UCSD-AML1 (cell line): ENCODE results near the gene USP36.
A peak's percentile ranks its signal among the peaks of the same experiment; 100 is the strongest.
"Not testable (repeated sequence)": the region's sequence is repeated elsewhere in the genome, so short reads cannot be mapped to it uniquely, and the experiment has no call there.

Experiments
- DNase-seq: peaks from one replicate; lab custom pipeline; 2025; ENCODE audit not compliant: unreplicated experiment; lab: John Stamatoyannopoulos, UW

The USP36 gene

DNA sequence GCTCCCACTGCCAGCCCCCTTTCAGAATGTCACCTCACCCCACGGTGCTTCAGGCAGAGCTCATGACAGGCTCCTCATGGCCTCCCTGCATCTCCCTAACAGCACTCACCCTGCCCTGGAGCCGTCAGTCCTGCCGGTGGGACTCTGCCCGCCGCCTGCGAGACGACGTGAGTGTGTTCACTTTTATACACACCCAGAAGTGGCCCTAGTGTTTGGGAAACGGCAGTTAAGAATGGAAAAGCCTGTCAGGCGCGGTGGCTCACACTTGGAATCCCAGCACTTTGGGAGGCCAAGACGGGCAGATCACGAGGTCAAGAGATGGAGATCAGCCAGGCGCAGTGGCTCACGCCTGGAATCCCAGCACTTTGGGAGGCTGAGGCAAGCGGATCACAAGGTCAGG, 46.2 kb downstream of the USP36 start:
- no peak for DNase-seq

DNA sequence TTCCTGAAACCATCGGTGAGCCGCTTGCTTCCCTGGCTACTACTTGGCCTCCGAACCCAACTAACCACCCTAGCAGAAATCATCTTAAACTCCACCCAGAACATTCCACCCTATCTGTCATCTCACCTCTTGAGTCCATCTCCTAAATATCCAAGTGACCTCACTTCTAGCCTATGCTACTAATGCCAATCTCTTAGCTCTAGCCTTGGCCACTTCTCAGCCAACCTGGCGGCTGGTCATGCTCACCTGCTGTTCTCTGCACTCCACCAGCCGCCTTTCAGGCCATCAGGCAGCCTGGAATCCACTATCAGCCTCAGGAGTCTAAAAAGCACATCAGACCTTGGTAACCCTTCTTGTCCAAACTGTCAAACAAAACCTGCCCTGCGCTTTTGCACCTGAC, 46.6 kb downstream of the USP36 start:
- no peak for DNase-seq

DNA sequence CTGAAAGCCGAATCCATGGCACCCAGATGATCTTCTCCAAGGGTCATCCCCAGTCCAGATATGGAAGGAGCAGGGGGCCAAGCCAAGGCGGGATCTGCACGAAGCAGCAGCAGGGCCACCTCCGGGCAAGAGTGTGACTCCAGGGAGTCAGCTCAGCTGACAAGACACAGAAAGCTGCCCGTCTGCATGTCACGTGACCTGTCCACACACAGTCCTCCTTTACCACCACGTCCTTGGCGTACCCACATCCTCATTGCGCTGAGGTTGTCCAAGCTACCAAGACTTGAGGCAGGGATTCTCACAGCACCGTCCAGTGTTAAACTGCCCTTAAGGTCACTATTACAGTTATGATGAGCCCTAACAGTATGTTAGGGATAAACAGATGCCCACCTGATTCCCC, 47.2 kb downstream of the USP36 start:
- no peak for DNase-seq

DNA sequence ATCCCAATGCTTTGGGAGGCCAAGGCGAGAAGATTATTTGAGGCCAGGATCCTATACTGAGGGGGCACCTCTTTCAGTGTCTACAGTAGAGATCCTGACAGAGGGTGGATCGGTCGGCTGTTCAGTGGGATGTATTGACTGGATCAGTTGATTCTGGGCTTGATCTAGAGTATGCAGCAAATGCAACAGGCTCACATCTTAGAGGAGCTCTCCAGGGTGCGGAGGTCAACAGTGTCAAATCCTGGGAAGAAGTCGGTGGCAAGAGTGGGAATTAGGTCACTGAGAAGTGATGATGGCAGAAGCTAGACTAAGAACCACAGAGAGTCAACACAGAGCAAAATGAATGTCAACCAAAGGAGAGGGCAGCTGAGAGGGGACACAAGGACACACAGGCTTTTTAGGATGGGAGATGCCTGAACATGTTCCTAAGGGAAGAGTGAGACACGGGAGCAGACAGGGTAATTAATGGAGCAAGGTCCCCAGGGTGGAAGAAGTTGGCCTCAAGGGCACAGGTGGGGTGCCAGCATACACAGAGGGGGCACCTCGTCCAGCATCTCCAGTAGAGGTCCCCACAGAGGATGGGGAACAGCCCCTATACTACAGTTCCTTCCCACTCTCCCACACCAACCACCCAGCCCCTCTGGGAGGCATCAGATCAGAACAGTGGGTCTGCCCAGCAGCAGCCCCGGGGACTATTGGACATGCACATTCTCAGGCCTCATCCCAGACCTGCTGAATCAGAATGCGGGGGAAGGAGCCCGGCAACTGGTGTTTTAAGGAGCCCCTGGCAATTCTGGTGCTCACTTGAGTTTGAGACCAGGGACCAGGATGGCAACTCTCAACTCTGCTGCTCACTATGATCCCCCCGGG, 48.5 kb downstream of the USP36 start:
- DNase-seq = no peak

DNA sequence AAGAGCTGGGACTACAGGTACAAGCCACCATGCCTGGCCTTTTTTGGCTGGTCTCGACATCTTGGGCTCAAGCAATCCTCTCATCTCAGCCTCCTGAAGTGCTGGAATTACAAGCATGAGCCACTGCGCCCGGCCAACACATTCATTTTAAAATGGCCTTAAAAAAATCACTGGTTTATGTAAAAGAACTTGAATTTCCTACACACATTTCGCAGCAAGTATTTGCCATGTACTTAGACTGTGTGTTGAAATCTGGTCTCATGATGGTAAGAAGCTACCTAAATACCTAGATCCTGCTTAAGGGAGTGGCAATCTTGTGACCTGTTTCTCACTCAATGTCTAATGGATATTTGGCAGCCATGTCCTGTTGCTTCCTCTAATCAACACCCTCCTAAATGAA, 50.1 kb downstream of the USP36 start:
- DNase-seq = no peak

DNA sequence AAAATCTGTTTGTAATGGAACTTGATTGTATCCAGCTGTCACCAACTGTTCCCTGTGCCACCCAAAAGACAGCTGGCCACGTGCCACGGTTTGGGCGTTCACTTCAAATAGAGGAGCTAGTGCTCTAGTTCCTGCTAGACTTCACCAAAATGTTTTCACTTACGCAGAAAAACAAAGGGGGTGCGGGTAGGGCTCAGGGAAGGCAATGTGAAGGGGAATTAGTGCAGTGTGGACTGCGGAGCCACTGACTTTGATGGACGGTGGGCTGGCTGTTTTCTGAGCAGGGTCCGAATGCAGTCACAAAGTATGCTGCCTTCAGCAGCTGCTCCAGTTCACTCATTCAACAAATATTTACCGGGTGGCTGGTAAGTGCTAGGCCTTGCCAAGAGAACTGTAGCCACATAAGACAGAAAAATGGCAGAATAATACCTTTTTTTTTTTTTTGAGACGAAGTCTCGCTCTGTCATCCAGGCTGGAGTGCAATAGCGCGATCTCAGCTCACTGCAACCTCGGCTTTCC, 50.9 kb downstream of the USP36 start:
- DNase-seq = no peak

DNA sequence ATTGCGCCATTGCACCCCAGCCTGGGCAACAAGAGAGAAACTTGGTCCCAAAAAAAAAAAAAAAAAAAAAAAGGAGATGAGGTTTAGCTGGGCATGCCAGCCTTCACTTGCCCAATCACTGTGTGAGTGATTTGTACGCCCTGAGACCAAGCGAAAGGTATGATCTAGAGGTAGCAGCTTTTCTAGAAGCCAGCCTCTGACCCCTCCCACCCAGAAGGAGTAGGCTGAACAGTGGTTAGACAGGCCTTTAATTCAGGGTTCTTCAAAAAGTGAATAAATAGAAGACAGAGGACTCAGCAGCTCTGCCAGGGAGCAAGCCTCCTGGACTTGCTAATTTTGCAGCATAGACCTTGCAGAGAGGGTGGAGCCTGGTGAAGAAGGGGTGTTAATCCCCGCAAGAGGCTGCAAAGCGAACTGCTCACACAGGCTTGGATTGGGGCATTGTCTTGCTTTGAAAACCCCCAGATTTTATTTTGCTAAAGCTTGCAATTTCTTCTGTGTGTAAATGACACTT, 51.4 kb downstream of the USP36 start:
- DNase-seq = no peak

DNA sequence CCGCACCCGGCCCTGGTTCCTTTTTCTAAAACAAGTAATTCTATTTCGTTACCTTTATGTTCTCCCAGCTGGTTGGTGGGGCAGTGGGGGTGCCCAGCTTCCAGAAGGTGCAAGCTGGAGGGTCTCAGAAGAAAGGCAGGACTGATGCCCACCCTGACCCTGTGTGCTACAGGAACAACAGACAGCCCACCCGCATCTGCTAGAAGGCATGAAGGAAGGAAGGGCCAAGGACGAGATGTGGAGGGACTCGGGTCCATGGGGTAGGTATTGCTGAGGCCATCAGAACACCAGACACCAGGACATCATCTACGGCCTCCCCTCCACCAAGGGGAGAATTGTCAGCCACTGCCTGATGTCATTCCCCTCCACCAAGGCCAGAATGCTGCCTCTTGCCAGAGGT, 52.2 kb downstream of the USP36 start:
- DNase-seq = no peak

DNA sequence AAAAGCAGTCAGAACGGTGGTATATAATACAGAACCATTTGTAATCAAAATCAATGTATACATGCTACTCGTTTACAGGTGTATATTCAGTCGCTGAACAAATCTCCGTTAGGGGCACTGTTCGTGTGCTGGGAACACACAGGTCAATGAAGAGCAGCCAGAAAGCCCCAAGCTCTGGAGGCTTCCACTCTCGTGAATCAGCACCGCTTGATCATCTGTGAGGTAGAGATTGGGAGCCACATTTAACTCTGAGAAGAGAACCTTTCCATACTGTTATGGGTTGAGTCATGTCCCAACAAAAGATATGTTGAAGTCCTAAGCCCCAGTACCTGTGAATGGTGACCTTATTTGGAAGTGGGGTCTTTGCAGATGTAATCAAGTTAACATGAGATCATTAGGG, 53.2 kb downstream of the USP36 start:
- no peak for DNase-seq

DNA sequence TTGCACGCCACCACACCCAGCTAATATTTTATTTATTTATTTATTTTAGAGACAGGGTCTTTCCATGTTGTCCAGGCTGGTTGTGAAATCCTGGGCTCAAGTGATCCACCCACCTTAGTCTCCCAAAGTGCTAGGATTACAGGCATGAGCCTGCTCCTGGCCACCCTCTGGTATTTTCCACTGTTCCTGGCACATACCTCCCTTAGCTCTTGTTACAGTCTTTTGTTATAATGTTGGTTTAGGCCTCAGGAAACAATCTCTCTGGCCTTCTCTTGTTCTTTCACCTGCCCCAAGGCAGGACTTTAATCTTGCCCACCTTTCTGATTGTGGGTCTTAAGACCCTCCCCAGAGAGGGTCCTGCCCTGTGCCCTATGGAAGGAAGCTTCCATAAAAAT, 55.0 kb downstream of the USP36 start:
- no peak for DNase-seq

DNA sequence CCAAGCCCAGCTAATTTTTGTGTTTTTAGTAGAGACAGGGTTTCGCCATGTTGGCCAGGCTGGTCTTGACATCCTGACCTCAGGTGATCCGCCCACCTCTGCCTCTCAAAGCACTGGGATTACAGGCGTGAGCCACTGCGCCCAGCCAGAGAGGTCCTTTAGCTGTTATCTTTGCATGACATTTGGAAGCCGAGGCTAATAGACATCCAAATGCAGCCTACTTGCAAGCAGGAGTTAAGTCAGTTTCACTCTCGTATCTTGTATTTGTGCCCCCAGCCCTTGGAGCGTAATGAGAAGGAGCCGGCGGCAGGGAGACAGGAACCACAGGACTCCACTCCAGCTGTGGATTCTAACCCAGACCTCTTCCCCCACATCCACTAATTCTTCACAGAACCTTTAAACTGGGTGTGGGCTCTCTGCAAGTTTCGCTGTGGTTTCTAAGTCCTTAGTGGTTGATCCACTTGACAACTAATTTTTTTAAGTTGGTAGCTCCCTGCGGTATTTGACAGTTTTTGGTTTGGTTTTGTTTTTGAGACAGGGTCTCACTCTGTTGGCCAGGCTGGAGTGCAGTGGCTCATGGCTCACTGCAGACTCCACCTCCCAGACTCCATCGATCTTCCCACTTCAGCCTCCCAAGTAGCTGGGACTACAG, 55.5 kb downstream of the USP36 start:
- DNase-seq = no peak

DNA sequence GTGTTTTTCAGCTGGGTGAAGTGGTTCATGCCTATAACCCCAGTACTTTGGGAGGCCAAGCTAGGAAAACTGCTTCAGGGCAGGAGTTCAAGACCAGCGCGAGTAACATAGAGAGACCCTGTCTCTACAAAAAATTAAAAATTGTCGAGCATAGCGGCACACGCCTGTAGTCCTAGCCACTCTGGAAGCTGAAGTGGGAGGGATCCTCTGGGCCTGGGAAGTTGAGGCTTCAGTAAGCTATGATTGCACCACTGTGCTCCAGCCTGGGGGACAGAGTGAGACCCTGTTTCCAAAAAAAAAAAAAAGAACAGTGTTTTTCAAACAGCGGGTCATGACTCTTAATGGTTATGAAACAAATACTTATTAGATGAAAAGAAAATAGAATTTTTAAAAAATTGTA, 56.3 kb downstream of the USP36 start:
- no peak for DNase-seq

DNA sequence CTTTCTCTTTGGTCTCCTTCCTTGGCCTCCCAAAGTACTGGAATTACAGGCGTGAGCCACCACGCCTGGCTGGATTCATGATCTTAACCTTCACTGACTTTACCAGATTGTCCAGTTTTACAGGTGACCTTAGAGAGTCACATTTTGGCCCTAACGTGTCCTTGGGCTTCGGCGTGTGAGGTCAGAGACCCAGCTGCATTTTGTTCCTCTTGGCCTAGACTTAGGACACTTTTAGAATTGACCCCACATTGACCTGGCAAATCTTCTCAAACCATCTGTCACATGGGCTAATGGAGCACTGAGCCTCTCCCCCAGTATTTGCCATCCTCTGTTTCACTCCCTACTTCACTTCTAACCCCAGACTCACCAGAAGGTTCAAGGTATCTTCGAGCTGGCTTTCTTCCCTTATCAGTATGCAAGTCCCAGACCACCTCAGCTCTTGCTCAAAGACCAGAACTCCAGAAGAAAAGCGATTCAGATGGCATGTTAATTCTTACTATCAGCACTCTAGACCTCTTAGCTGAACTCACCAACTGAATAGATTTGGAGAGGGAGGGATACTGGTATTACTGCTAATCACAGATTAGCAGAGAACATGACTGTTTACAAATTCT, 56.8 kb downstream of the USP36 start:
- no peak for DNase-seq

DNA sequence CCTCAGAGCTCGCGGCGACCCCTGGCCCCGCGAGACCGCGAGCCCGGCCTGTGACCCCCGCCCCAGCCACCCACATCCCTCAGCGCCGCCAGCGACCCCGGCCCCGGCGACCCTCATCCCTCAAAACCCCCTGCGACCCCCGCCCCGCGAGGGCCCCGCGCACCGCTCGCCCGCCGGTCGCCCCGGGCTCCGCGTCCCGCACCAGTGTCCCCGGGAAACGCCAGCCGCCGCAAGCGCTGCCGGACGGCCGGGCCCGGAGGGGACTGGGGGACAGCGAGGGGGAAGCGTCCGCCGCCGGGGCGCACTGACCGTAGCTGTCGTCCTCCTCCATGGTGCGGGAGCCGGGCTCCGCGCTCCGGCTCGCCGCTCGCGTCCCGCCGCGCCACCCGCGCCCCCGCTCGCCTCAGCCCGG, 58.7 kb downstream of the USP36 start, which contains the start of gene CYTH1:
Gene CYTH1 (minus strand): TSS at position 381 of the 412 bp plus-strand sequence. CDS start 50 bp downstream, at position 331.
- DNase-seq = no peak

DNA sequence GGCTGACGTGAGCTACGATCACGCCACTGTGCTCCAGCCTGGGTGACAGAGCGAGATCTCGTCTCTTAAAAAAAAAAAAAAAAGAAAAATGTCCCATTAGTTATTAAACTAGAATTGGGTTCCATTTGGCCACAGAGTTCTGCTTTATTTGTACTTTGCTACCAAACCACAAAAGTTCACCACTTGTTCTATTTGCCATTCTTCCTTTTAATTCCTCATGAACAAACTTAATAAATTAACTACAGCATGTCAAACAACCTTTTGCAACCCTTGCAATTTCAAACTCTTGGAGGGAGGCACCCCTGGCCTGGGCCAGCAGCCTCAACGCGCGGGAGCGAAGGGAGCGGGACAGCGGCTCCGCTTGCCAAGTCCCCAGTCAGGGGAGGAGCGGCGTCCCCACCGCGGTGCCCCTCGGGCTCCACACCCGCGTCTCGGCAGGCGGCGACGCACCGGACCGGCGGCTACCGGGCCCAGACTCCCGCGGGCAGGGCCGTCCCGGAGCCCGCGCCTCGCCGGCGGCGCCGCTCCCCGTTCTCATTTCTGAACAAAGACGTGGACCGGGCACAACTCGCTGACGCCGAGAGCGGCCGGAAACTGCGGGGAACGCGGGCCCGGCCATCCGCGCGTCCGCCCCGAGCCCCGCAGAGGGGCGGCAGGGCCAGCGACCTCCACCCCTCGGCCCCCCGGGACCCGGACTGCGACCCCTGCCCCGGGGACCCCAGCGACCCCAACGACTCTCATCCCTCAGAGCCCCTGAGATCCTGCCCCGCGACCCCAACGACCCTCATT, 59.3 kb downstream of the USP36 start:
- DNase-seq = no peak

DNA sequence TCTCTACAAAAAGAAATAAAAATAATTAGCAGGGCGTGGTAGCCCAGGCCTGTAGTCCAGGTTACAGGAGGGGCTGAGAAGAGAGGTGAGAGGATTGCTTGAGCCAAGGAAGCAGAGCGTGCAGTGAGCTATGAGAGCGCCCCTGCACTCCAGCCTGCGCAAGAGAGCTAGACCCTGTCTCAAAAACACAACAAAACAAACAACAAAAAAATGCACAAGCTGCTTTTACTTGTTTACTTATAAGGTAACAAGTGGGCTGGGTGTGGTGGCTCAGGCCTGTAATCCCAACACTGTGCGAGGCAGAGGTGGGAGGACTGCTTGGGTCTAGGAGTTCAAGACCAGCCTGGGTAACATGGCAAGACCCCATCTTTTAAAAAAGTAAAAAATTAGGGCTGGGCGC, 60.3 kb downstream of the USP36 start:
- DNase-seq = no peak

DNA sequence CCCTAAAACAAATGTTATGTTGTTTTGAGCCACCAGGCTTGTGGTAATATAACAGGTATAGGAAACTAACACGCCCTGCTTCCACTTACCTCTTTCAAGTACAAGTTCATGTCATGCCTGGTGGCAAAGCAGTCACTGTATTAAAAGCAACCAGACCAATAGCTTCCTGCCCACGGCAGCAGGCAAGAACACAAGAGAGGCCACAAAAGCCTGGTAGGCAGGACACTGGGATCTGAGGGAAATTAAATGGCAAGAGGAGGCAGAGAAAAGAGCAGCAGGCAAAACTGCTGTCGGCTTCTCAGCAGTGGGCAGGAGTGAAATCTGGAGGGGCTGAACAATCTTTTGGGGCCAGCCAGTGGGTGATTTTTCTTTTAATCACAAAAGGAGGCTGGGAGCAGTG, 60.8 kb downstream of the USP36 start:
- peak; percentile 32 for DNase-seq

DNA sequence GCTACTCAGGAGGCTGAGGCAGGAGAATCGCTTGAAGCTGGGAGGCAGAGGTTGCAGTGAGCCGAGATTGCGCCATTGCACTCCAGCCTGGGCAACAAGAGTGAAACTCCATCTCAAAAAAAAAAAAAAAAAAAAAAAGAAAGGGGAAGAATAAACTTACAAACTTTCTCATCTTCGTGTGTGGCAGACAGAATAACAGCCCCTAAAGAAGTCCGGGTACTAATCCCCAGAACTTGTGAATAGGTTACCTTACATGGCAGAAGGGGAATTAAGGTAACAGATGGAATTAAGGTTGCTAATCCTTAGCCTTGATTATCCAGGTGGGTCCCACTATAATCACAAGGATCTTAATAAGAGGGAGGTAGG, 61.3 kb downstream of the USP36 start:
- not testable (repeated sequence) for DNase-seq

DNA sequence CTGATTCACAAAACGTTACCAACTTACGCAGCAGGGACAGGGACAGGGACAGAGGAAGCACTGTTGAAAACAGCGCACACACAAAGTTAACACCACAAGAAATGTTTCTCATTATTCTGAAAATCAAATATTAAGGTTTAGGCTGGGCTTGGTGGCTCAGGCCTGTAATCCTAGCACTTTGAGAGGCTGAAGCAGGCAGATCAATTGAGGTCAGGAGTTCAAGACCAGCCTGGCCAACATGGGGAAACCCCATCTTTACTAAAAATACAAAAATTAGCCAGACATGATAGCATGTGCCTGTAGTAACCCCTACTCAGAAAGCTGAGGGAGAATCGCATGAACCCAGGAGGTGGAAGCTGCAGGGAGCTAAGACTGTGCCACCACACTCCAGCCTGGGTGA, 62.7 kb downstream of the USP36 start:
- no peak for DNase-seq

DNA sequence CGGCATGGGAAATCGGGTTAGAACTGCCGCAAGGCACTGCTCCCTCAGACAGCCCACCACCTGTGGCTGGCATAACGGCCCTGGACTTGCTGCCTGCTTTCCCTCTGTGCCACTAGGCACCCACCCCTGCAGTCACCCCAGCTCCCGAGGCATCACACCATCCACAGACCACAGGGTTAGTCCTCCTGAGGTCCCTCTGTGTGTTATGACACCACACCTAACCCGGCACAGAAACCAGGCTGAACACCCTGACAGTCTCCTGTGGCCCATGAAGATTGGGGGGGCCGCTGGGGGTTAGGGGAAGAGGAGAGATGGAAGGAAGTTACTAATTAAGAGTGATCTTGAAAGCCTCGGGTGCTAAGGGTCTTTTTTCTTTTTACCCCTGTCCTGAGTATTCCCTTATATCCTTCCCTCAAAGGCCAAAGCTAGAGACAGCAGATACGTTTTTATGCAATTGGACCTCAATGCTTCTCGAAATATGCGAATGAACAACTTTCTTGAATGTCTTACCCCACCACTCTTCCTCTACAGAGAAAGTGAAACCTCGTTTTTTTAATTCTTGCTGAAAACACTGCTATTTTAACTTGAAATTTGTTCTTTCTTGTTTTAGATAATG, 65.5 kb downstream of the USP36 start:
- peak; percentile 29 for DNase-seq
